ENCODE measurements around the gene CHN2.
A peak's percentile ranks its signal among the peaks of the same experiment; 100 is the strongest.

Gene CHN2

DNA sequence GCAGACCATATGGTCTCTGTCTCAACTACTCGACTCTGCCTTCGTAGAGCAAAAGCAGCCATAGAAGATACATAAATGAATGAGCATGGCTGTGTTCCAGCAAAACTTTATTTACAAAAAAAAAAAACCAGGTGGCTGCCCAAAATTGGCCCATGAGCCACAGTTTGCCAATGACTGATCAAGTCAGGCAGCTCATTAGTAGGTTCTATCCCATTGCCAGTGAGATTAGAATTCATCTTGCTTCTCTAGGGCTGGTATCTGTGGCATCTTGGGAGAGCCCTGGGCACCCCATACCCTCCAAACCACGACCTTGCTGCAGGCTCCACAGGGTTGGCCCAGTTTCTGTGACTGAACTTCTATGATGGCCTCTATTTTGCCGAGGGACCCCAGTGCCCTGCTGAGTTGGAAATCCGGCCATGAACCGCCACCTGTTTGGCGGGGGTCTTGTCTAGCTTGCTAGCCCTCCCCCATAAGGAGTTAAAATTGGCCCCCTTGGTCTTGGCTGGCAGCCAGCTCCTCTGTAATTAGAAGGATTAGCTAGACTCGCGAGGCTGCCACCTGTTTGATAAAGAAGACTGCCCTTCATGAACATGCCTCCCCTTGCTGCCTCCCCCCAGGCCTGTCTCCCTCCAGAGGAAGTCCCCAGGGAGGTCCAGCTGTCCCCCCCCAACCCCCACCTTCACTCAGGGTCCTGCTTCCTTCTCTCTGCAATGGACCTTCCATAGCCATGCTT is 83.9 kb downstream of the CHN2 start:
- Histone ChIP-seq H3K9ac (ENCODE audit: low read length) (peak overlapping the region; percentile 47), H3K27ac (ENCODE audit: low read depth, low read length) (peak overlapping the region; percentile 95), H3K4me2 (ENCODE audit: low read depth, low read length, poor library complexity, severe bottlenecking) (peak overlapping the region; percentile 56), H3K79me2 (ENCODE audit: insufficient read depth, low read length) (no peaks in the 10 kb centered on the region), H3K36me3 (ENCODE audit: low read length) (no peaks in the 10 kb centered on the region), H2AFZ (ENCODE audit: low read depth, low read length, severe bottlenecking) (no peak overlapping the region), H3K9me3 (ENCODE audit: insufficient read depth, low read length) (no peaks in the 10 kb centered on the region), H4K20me1 (ENCODE audit: low read depth, low read length) (no peaks in the 10 kb centered on the region), H3K27me3 (ENCODE audit: low read length) (no peaks in the 10 kb centered on the region), H3K9me2 (replicated peaks; ENCODE audit: insufficient read depth, low read length) (no peaks in the 10 kb centered on the region), H3K4me3 (ENCODE audit: insufficient read depth, low read length, poor library complexity, severe bottlenecking) (no peak overlapping the region), H3F3A (ENCODE audit: insufficient read depth) (peaks cover 36% of the 10 kb centered on the region)
- TF ChIP-seq EZH2phosphoT487 (conservative IDR thresholded peaks at IDR 0.05; ENCODE audit: low read length): no peak
- TF ChIP-seq, protein P1, sequence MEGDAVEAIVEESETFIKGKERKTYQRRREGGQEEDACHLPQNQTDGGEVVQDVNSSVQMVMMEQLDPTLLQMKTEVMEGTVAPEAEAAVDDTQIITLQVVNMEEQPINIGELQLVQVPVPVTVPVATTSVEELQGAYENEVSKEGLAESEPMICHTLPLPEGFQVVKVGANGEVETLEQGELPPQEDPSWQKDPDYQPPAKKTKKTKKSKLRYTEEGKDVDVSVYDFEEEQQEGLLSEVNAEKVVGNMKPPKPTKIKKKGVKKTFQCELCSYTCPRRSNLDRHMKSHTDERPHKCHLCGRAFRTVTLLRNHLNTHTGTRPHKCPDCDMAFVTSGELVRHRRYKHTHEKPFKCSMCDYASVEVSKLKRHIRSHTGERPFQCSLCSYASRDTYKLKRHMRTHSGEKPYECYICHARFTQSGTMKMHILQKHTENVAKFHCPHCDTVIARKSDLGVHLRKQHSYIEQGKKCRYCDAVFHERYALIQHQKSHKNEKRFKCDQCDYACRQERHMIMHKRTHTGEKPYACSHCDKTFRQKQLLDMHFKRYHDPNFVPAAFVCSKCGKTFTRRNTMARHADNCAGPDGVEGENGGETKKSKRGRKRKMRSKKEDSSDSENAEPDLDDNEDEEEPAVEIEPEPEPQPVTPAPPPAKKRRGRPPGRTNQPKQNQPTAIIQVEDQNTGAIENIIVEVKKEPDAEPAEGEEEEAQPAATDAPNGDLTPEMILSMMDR (IDR thresholded peaks at IDR 0.05; ENCODE audit: insufficient read depth, low read length, poor library complexity, severe bottlenecking): no peak

DNA sequence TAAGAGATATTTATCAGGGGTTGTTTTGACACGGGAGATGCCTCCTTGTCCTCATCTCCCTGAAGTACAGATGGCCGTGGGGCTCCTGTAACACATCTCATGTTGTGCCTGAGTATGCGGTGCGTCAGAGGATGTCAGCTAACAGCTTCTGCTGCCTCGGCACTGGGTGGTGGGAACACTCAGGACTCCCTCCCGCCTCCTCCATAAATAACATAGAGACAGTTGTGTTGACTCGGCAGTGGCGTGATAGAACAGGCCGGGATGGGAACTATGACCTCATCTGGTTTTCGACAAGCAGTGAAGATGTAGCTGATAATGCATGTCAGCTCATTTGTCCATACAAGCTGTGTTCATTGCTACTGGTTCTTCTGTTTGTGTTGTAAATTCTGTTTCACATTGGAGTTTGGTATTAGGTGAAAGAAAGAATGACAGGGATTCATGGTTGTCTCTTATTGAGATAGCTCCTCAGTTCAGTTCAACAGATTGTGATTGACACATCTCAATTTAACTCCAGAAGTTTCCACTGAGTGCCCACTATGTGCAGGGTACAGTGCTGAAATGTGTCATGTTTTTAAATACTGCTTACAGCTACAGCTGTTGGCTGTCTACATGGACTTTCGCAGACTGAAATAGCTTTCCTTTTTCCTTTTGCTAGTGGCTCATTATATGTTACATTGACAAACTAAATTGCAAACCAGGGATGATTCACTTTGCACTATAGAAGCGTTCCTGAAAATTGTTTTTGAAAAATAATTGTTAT is 87.4 kb downstream of the CHN2 start:
- no peaks in the 10 kb centered on the region for H3K79me2 ChIP-seq (ENCODE audit: insufficient read depth, low read length)
- H3K27ac ChIP-seq (ENCODE audit: low read depth, low read length): peak overlapping the region; percentile 86
- H3K27me3 ChIP-seq (ENCODE audit: low read length): no peaks in the 10 kb centered on the region
- no peaks in the 10 kb centered on the region for H3K9me3 ChIP-seq (ENCODE audit: insufficient read depth, low read length)
- H3K36me3 ChIP-seq (ENCODE audit: low read length): no peaks in the 10 kb centered on the region
- peak overlapping the region; percentile 34 for H3K9ac ChIP-seq (ENCODE audit: low read length)
- H3K4me3 ChIP-seq (ENCODE audit: insufficient read depth, low read length, poor library complexity, severe bottlenecking): no peak overlapping the region
- TF ChIP-seq, protein P1 (IDR thresholded peaks at IDR 0.05; ENCODE audit: insufficient read depth, low read length, poor library complexity, severe bottlenecking): no peak
- no peak for TF ChIP-seq EZH2phosphoT487 (conservative IDR thresholded peaks at IDR 0.05; ENCODE audit: low read length)
- no peaks in the 10 kb centered on the region for H4K20me1 ChIP-seq (ENCODE audit: low read depth, low read length)
- H3K4me2 ChIP-seq (ENCODE audit: low read depth, low read length, poor library complexity, severe bottlenecking): peak overlapping the region; percentile 59
- H3F3A ChIP-seq (ENCODE audit: insufficient read depth): peaks cover 27% of the 10 kb centered on the region
- no peaks in the 10 kb centered on the region for H3K9me2 ChIP-seq (replicated peaks; ENCODE audit: insufficient read depth, low read length)
- H2AFZ ChIP-seq (ENCODE audit: low read depth, low read length, severe bottlenecking): no peak overlapping the region

DNA sequence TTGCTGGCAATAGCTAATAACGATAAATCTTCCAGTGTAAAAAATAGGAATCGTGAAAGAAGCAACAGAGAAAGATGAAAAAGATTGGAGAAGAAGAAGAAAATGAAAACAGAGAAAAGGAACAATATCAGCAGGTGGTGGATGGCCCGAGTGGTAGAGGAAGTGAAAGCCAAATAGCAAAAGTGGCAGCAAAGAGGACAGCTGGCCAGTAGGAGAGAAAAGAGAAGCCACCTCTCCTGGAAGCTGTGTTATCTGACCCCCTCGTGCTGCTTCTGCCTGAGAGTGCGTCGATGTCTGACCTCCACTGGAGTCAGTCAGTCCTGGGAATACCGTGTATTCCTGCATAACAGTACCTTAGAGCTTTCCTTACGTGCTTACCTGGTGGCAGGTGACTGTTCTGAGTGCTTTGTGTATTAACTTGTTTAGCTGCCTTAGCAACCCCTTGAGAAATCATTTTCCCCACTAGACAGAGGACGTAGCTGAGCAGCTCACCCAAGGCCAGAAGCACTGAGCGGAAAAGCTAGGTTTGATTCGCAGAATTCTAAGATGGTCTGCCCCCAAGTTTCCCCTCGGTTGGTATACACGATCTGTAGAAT is 88.3 kb downstream of the CHN2 start:
- Histone ChIP-seq H3F3A (ENCODE audit: insufficient read depth) (peaks cover 20% of the 10 kb centered on the region), H3K4me3 (ENCODE audit: insufficient read depth, low read length, poor library complexity, severe bottlenecking) (no peak overlapping the region), H3K4me2 (ENCODE audit: low read depth, low read length, poor library complexity, severe bottlenecking) (peak overlapping the region; percentile 59), H3K27me3 (ENCODE audit: low read length) (no peaks in the 10 kb centered on the region), H3K9me3 (ENCODE audit: insufficient read depth, low read length) (no peaks in the 10 kb centered on the region), H3K36me3 (ENCODE audit: low read length) (no peaks in the 10 kb centered on the region), H2AFZ (ENCODE audit: low read depth, low read length, severe bottlenecking) (no peak overlapping the region), H3K9me2 (replicated peaks; ENCODE audit: insufficient read depth, low read length) (no peaks in the 10 kb centered on the region), H4K20me1 (ENCODE audit: low read depth, low read length) (no peaks in the 10 kb centered on the region), H3K79me2 (ENCODE audit: insufficient read depth, low read length) (no peaks in the 10 kb centered on the region), H3K9ac (ENCODE audit: low read length) (peak overlapping the region; percentile 34), H3K27ac (ENCODE audit: low read depth, low read length) (peak overlapping the region; percentile 86)
- TF ChIP-seq EZH2phosphoT487 (conservative IDR thresholded peaks at IDR 0.05; ENCODE audit: low read length): no peak
- TF ChIP-seq, protein P1 (IDR thresholded peaks at IDR 0.05; ENCODE audit: insufficient read depth, low read length, poor library complexity, severe bottlenecking): no peak
